Natural killer cell (primary cell): ENCODE results near the gene C19orf85. TPM values are rescaled to one million over a fixed set of nuclear protein-coding genes. Genes with fewer than 3 reads are reported as not detected.

Source experiments
- ATAC-seq, 3 donors: fragments of 150-1000 bp in 2 of 3; fragments of 200-7000 bp in 1 of 3; cut with Tn5 transposase; 1 replicate in 1 of 3; 2 replicates in 2 of 3; pipeline ENCODE4 v1.10.0; 2021; ENCODE audit warnings: mild to moderate bottlenecking in 2 of 3, moderate library complexity in 2 of 3
- DNase-seq, 2 donors: peaks; one replicate each; pipeline versions ENCODE4 v3.0.0 to v3.0.0-alpha.2; 2013 to 2021; ENCODE audit warnings: mixed read lengths in 1 of 2
- H3K27ac ChIP-seq: one replicate; pipeline ENCODE4 v1.5.1; 2013; ENCODE audit warnings: mild to moderate bottlenecking, low read length
- H3K27me3 ChIP-seq: one replicate; pipeline ENCODE4 v1.6.1; 2013; ENCODE audit warnings: low read length; ENCODE audit not compliant: control insufficient read depth, insufficient read depth
- H3K36me3 ChIP-seq: one replicate; pipeline ENCODE4 v1.6.1; 2013; ENCODE audit warnings: low read length; ENCODE audit not compliant: control insufficient read depth, insufficient read depth
- H3K4me1 ChIP-seq: one replicate; pipeline ENCODE4 v1.6.1; 2013; ENCODE audit warnings: low read length; ENCODE audit not compliant: control insufficient read depth, insufficient read depth
- H3K4me3 ChIP-seq: one replicate; pipeline ENCODE4 v1.5.1; 2013; ENCODE audit warnings: low read length
- H3K9me3 ChIP-seq: one replicate; pipeline ENCODE4 v1.6.1; 2013; ENCODE audit warnings: low read length; ENCODE audit not compliant: control insufficient read depth, insufficient read depth
- H3K27ac Mint-ChIP-seq, 2 donors: one replicate each; pipeline ENCODE4 v1.8.0; 2022; ENCODE audit warnings: mild to moderate bottlenecking in 2 of 2, mixed read lengths in 2 of 2, moderate library complexity in 1 of 2
- H3K27me3 Mint-ChIP-seq, 2 donors: one replicate each; pipeline ENCODE4 v1.8.0; 2022; ENCODE audit warnings: low read depth in 2 of 2, mixed read lengths in 2 of 2
- H3K36me3 Mint-ChIP-seq: one replicate; pipeline ENCODE4 v1.8.0; 2022; ENCODE audit warnings: mixed read lengths
- H3K4me1 Mint-ChIP-seq, 2 donors: one replicate each; pipeline ENCODE4 v1.8.0; 2022; ENCODE audit warnings: mixed read lengths in 2 of 2
- H3K4me3 Mint-ChIP-seq: one replicate; pipeline ENCODE4 v1.8.0; 2022; ENCODE audit warnings: mild to moderate bottlenecking, moderate library complexity, mixed read lengths
- H3K9me3 Mint-ChIP-seq, 2 donors: one replicate each; pipeline ENCODE4 v1.8.0; 2022; ENCODE audit warnings: mixed read lengths in 2 of 2
- CTCF ChIP-seq: fragments of 200-600 bp; IDR thresholded peaks from one replicate; pipeline ENCODE4 v1.8.0; 2022; ENCODE audit warnings: antibody characterized with exemption
- WGBS: methylation state at CpG from one replicate; pipeline ENCODE4 v1.1.7; 2013; ENCODE audit warnings: missing lambda C conversion rate; ENCODE audit not compliant: insufficient coverage; 5-methylcytosine and 5-hydroxymethylcytosine counted together
- intact Hi-C: fragments of 100-400 bp; cut with micrococcal nuclease; formaldehyde crosslinking; loops from one replicate; pipeline ENCODE4 v1.14.2; 2022
- total RNA-seq, 4 donors: library from RNA; stranded (reverse); fragments of 120-200 nt in 1 of 4; gene quantifications; one replicate each; pipeline versions ENCODE4 v1.2.3 to v1.2.4, GENCODE V29; 2013 to 2022

C19orf85 gene
- total RNA-seq, 3 donors from 2014 or later (not counting 1 experiment from before 2014, with no cell fraction given): not detected

- Mint-ChIP-seq H3K9me3 (no peaks in the 10 kb centered on the region), H3K4me1 (peaks cover 0 to 5% of the 10 kb centered on the region in 2 donors), H3K27me3 (peaks cover 25 to 35% of the 10 kb centered on the region in 2 donors), H3K36me3 (no peaks in the 10 kb centered on the region), H3K4me3 (no peak overlapping the region), H3K27ac (no peak overlapping the region)
- 90% methylated on average over 14 of the region's 14 CpGs for WGBS
- Histone ChIP-seq H3K4me1 (no peaks in the 10 kb centered on the region), H3K27ac (no peak overlapping the region), H3K4me3 (no peak overlapping the region), H3K9me3 (no peaks in the 10 kb centered on the region), H3K36me3 (no peaks in the 10 kb centered on the region), H3K27me3 (peaks cover 15% of the 10 kb centered on the region)
- intact Hi-C loops: no loop called here
- TF ChIP-seq CTCF: no peak
- ATAC-seq: no peak
- DNase-seq: no peak
These were observed 32.2 kb downstream of the C19orf85 start for GRCh38 chr19:55432241-55432959.

GRCh38 chr19:55431183-55431582 is 33.4 kb downstream of the C19orf85 start:
- no peak overlapping the region for H3K4me3 ChIP-seq
- intact Hi-C loops: no loop called here
- TF ChIP-seq CTCF: no peak
- no peaks in the 10 kb centered on the region for H3K36me3 ChIP-seq
- Mint-ChIP-seq H3K36me3 (no peaks in the 10 kb centered on the region), H3K27ac (no peak overlapping the region), H3K4me1 (no peaks in the 10 kb centered on the region), H3K9me3 (no peaks in the 10 kb centered on the region), H3K27me3 (peaks cover 15 to 25% of the 10 kb centered on the region in 2 donors), H3K4me3 (no peak overlapping the region)
- ATAC-seq: no peak
- no peak overlapping the region for H3K27ac ChIP-seq
- H3K9me3 ChIP-seq: no peaks in the 10 kb centered on the region
- DNase-seq: no peak
- H3K4me1 ChIP-seq: no peaks in the 10 kb centered on the region
- 83% methylated on average over 1 of the region's 1 CpG for WGBS
- H3K27me3 ChIP-seq: peaks cover 10% of the 10 kb centered on the region

- no peak overlapping the region for H3K4me3 Mint-ChIP-seq
- no peak overlapping the region for H3K27ac Mint-ChIP-seq
- H3K9me3 Mint-ChIP-seq: no peaks in the 10 kb centered on the region
- peaks cover under 1% of the 10 kb centered on the region for H3K27me3 ChIP-seq
- DNase-seq: no peak
- no peak overlapping the region for H3K4me3 ChIP-seq
- H3K27me3 Mint-ChIP-seq: peaks cover 15 to 28% of the 10 kb centered on the region in 2 donors
- no peak for TF ChIP-seq CTCF
- no peak for ATAC-seq
- H3K36me3 Mint-ChIP-seq: no peaks in the 10 kb centered on the region
- no peak overlapping the region for H3K27ac ChIP-seq
- no peaks in the 10 kb centered on the region for H3K36me3 ChIP-seq
- H3K4me1 Mint-ChIP-seq: peaks cover 5 to 6% of the 10 kb centered on the region in 2 donors
- no peaks in the 10 kb centered on the region for H3K9me3 ChIP-seq
- H3K4me1 ChIP-seq: peaks cover 7% of the 10 kb centered on the region
- intact Hi-C loops: no loop called here
- WGBS: 85% methylated on average over 2 of the region's 2 CpGs
These were observed 38.5 kb downstream of the C19orf85 start for GRCh38 chr19:55426042-55426441.

- intact Hi-C loops: no loop called here
- no peak for ATAC-seq
- peaks cover 9% of the 10 kb centered on the region for H3K4me1 ChIP-seq
- Mint-ChIP-seq H3K4me3 (no peak overlapping the region), H3K4me1 (peaks cover 5 to 6% of the 10 kb centered on the region in 2 donors), H3K36me3 (no peaks in the 10 kb centered on the region), H3K27me3 (peaks cover 13 to 23% of the 10 kb centered on the region in 2 donors), H3K9me3 (no peaks in the 10 kb centered on the region), H3K27ac (no peak overlapping the region)
- WGBS: 98% methylated on average over 3 of the region's 3 CpGs
- H3K36me3 ChIP-seq: no peaks in the 10 kb centered on the region
- no peaks in the 10 kb centered on the region for H3K27me3 ChIP-seq
- no peak overlapping the region for H3K4me3 ChIP-seq
- TF ChIP-seq CTCF: no peak
- H3K9me3 ChIP-seq: no peaks in the 10 kb centered on the region
- H3K27ac ChIP-seq: no peak overlapping the region
- no peak for DNase-seq
These were observed 40.0 kb downstream of the C19orf85 start for GRCh38 chr19:55424518-55424917.
